Activated B cell treated with CpG ODN at 0.5 μM for 24 hours (primary cell): ENCODE results near the gene TAF11L5. TPM values are rescaled to one million over a fixed set of nuclear protein-coding genes. Genes with fewer than 3 reads are reported as not detected.
"Not testable (repeated sequence)": the region's sequence is repeated elsewhere in the genome, so short reads cannot be mapped to it uniquely, and the experiment has no call there.

Experiments used
- ATAC-seq: fragments of 200-7000 bp; cut with Tn5 transposase; one replicate; pipeline ENCODE4 v1.10.0; 2021; ENCODE audit warnings: low read depth, mild to moderate bottlenecking, moderate library complexity
- CTCF ChIA-PET: fragments of 350-600 bp; sonication (Branson Sonifier 250); formaldehyde crosslinking; loops from one replicate; lab custom pipeline; 2021; ENCODE audit warnings: antibody characterized with exemption; lab: Charles Lee
- POLR2A ChIA-PET: fragments of 350-600 bp; sonication (Branson Sonifier 250); formaldehyde crosslinking; loops from one replicate; lab custom pipeline; 2021; ENCODE audit warnings: antibody characterized with exemption; lab: Charles Lee
- DNase-seq: peaks from one replicate; pipeline ENCODE4 v3.0.0; 2022
- H3K27ac Mint-ChIP-seq: one replicate; pipeline ENCODE4 v1.8.0; 2020; ENCODE audit warnings: mixed read lengths
- H3K27me3 Mint-ChIP-seq: one replicate; pipeline ENCODE4 v1.8.0; 2021; ENCODE audit warnings: mixed read lengths
- H3K36me3 Mint-ChIP-seq: one replicate; pipeline ENCODE4 v1.8.0; 2021; ENCODE audit warnings: low read depth, mixed read lengths
- H3K4me1 Mint-ChIP-seq: one replicate; pipeline ENCODE4 v1.8.0; 2021; ENCODE audit warnings: mixed read lengths
- H3K4me3 Mint-ChIP-seq: one replicate; pipeline ENCODE4 v1.8.0; 2020; ENCODE audit warnings: mild to moderate bottlenecking, mixed read lengths
- H3K9me3 Mint-ChIP-seq: one replicate; pipeline ENCODE4 v1.8.0; 2020; ENCODE audit warnings: mixed read lengths
- CTCF ChIP-seq: fragments of 200-600 bp; IDR thresholded peaks from one replicate; pipeline ENCODE4 v1.8.0; 2022; ENCODE audit warnings: antibody characterized with exemption, mild to moderate bottlenecking
- intact Hi-C: fragments of 100-400 bp; cut with micrococcal nuclease; formaldehyde crosslinking; loops from one replicate; pipeline ENCODE4 v1.15.1; 2024
- total RNA-seq: library from RNA; stranded (reverse); gene quantifications from 2 replicates; pipeline ENCODE4 v1.2.3, GENCODE V29; 2022

The TAF11L5 gene
- not detected in 2 replicates for total RNA-seq

- H3K27ac Mint-ChIP-seq, intact Hi-C loops, H3K9me3 Mint-ChIP-seq, POLR2A ChIA-PET, H3K4me3 Mint-ChIP-seq, DNase-seq, H3K4me1 Mint-ChIP-seq, ATAC-seq, H3K36me3 Mint-ChIP-seq, H3K27me3 Mint-ChIP-seq, CTCF ChIA-PET: not testable (repeated sequence)
Measured at GRCh38 chr5:17524935-17525334, at the start of gene TAF11L5. Gene TAF11L5, plus strand, starts transcription at chr5:17525235.

GRCh38 chr5:17477043-17477442 lies 48.0 kb upstream of the TAF11L5 start:
- Mint-ChIP-seq H3K4me3 (no peak overlapping the region), H3K36me3 (no peaks in the 10 kb centered on the region), H3K9me3 (no peaks in the 10 kb centered on the region), H3K27ac (no peak overlapping the region), H3K27me3 (no peaks in the 10 kb centered on the region), H3K4me1 (peaks cover 38% of the 10 kb centered on the region)
- CTCF ChIA-PET: interaction anchor here (0.7 kb wide), 1 partner anchor 92 kb away, joined by 3 read pairs; no protein-coding TSS in a partner anchor
- intact Hi-C loops: no loop called here
- TF ChIP-seq CTCF: no peak
- ATAC-seq: no peak
- POLR2A ChIA-PET: interaction anchor here (0.8 kb wide), 1 partner anchor 259 kb away, joined by 4 read pairs; the partner anchor contains the start of gene BASP1
- no peak for DNase-seq

GRCh38 chr5:17477573-17478265 lies 47.3 kb upstream of the TAF11L5 start:
- H3K9me3 Mint-ChIP-seq: no peaks in the 10 kb centered on the region
- intact Hi-C loops: no loop called here
- DNase-seq (no peak), ATAC-seq (peak; percentile 37)
- ChIA-PET CTCF (interaction anchor here (1.4 kb wide), 1 partner anchor 261 kb away, joined by 3 read pairs; no protein-coding TSS in a partner anchor), POLR2A (interaction anchor here (0.6 to 0.8 kb wide), 2 partner anchors 260 kb away, joined by 3 to 4 read pairs; partner anchors contain the start of gene BASP1)
- no peaks in the 10 kb centered on the region for H3K27me3 Mint-ChIP-seq
- no peaks in the 10 kb centered on the region for H3K36me3 Mint-ChIP-seq
- TF ChIP-seq CTCF: no peak
- no peak overlapping the region for H3K27ac Mint-ChIP-seq
- H3K4me1 Mint-ChIP-seq: peaks cover 38% of the 10 kb centered on the region
- no peak overlapping the region for H3K4me3 Mint-ChIP-seq

GRCh38 chr5:17481378-17481777 lies 43.7 kb upstream of the TAF11L5 start:
- no peaks in the 10 kb centered on the region for H3K9me3 Mint-ChIP-seq
- no peak for ATAC-seq
- DNase-seq: no peak
- intact Hi-C loops: no loop called here
- H3K36me3 Mint-ChIP-seq: no peaks in the 10 kb centered on the region
- H3K27ac Mint-ChIP-seq: no peak overlapping the region
- no peak overlapping the region for H3K4me3 Mint-ChIP-seq
- no peaks in the 10 kb centered on the region for H3K27me3 Mint-ChIP-seq
- POLR2A ChIA-PET: no interaction called here
- CTCF ChIA-PET: no interaction called here
- no peak for TF ChIP-seq CTCF
- H3K4me1 Mint-ChIP-seq: peaks cover 13% of the 10 kb centered on the region

GRCh38 chr5:17482790-17483189 lies 42.2 kb upstream of the TAF11L5 start:
- intact Hi-C loops: no loop called here
- ATAC-seq (no peak), DNase-seq (no peak)
- H3K4me3 Mint-ChIP-seq: no peak overlapping the region
- no peaks in the 10 kb centered on the region for H3K9me3 Mint-ChIP-seq
- POLR2A ChIA-PET: no interaction called here
- H3K4me1 Mint-ChIP-seq: peaks cover 5% of the 10 kb centered on the region
- no peak for TF ChIP-seq CTCF
- CTCF ChIA-PET: no interaction called here
- no peaks in the 10 kb centered on the region for H3K36me3 Mint-ChIP-seq
- H3K27me3 Mint-ChIP-seq: no peaks in the 10 kb centered on the region
- H3K27ac Mint-ChIP-seq: no peak overlapping the region

GRCh38 chr5:17486464-17487173 lies 38.4 kb upstream of the TAF11L5 start:
- CTCF ChIA-PET, DNase-seq, ATAC-seq, POLR2A ChIA-PET, H3K27me3 Mint-ChIP-seq, H3K27ac Mint-ChIP-seq, H3K4me3 Mint-ChIP-seq, H3K36me3 Mint-ChIP-seq, H3K4me1 Mint-ChIP-seq, intact Hi-C loops, H3K9me3 Mint-ChIP-seq: not testable (repeated sequence)
